Muscle of leg (tissue), 11 donors: ENCODE measurements around the gene TOP2A. TPM values are rescaled to one million over a fixed set of nuclear protein-coding genes. Genes with fewer than 3 reads are reported as not detected.
A peak's percentile ranks its signal among the peaks of the same experiment; 100 is the strongest.

Source experiments
- DNase-seq: peaks from one replicate; pipeline ENCODE4 v3.0.0; 2013
- H3K27ac ChIP-seq: one replicate; pipeline ENCODE4 v1.5.1; 2013; ENCODE audit warnings: mild to moderate bottlenecking, low read length, control low read depth
- H3K27me3 ChIP-seq: one replicate; pipeline ENCODE4 v1.6.1; 2013; ENCODE audit warnings: low read length; ENCODE audit not compliant: control insufficient read depth, insufficient read depth
- H3K36me3 ChIP-seq: one replicate; pipeline ENCODE4 v1.6.1; 2013; ENCODE audit warnings: low read length; ENCODE audit not compliant: control insufficient read depth, insufficient read depth
- H3K4me1 ChIP-seq: one replicate; pipeline ENCODE4 v1.6.1; 2013; ENCODE audit warnings: low read length; ENCODE audit not compliant: control insufficient read depth, insufficient read depth
- H3K4me3 ChIP-seq: one replicate; pipeline ENCODE4 v1.5.1; 2013; ENCODE audit warnings: low read length, control low read depth
- H3K9me3 ChIP-seq: replicated peaks from 2 replicates; pipeline ENCODE4 v1.6.1; 2013; ENCODE audit warnings: low read depth, low read length; ENCODE audit not compliant: control insufficient read depth
- WGBS: methylation state at CpG from one replicate; pipeline ENCODE4 v1.1.5; 2013; ENCODE audit warnings: missing lambda C conversion rate; ENCODE audit not compliant: insufficient coverage; 5-methylcytosine and 5-hydroxymethylcytosine counted together
- polyA plus RNA-seq, 8 donors: library from polyadenylated mRNA; unstranded; fragments of 120-200 nt; gene quantifications; one replicate each; pipeline versions ENCODE4 v1.2.1 to v1.2.3, GENCODE V29; 2013; ENCODE audit warnings: inconsistent platforms in 1 of 8, low replicate concordance in 1 of 8; ENCODE audit not compliant: insufficient read length in 8 of 8, insufficient read depth in 1 of 8
- total RNA-seq: library from RNA; stranded (reverse); fragments of 120-200 nt; gene quantifications from one replicate; pipeline ENCODE4 v1.2.4, GENCODE V29; 2013

The TOP2A gene
- total and polyA plus RNA-seq, 9 donors = 45.9 to 113 (median 77.9) TPM

DNA sequence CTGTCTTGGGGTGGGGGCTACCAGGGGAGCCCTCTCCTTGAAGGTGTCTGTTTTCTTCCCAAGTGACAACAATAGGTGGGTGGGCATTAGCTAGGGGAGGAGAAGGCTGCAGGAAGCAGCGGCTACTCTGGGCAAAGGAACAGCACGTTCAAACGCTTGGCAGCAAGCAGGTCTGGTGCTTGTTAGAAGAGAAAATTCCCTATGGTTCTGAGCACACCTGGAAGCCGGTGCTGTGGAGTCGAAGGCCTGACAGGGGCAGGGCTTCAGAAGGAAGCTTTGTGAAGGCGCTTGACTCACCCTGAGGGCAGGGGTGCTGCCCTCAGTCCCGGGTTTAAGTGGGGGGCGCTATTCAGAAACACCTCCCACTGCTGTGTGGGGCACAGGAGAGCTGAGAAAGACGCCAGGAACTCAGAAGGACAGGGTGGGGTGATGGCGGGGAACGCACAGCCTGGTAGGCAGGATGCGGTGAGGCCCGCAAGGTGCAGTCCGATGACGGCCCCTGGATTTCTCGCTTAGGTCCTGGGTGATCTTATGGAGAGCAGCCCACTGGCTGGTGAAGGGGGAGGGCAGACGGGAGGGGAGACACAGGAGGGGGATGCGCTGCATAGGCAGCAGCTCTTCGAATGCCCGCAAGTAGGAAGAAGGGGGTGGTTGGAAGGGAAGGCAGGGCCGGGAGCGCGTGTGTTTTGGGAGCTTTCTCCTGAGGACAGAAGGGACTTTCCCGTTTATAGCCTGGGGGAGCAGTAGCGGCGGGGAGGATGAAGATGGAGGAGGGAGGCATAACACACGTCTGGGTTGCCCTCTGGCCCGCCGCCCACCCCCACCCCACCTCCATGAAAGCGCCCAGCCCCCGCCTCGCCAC, 56.4 kb downstream of the TOP2A start:
- Histone ChIP-seq H3K4me3 (no peak overlapping the region), H3K27me3 (peaks cover 37% of the 10 kb centered on the region), H3K36me3 (peaks cover 11% of the 10 kb centered on the region), H3K9me3 (no peaks in the 10 kb centered on the region), H3K27ac (no peak overlapping the region), H3K4me1 (peaks cover 33% of the 10 kb centered on the region)
- 53% methylated on average over 23 of the region's 32 CpGs for WGBS
- DNase-seq = no peak

DNA sequence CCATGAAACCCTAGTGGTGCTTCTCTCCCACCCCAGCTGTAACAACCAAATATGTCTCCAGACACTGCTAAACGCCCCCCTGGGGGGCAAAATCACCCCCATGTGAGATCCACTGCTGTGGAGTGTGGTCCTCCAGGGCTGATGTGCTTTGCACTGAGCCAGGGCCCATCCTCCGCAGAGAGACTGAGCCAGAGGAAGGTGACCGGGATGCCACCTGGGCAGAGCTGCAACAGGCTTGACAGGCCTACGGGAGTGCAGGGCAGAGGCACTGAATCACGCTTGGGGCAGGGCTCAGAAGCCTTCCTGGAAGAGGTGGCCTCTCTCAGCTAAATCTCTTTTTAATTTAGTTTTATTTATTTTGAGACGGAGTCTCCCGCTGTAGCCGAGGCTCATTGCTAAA, 57.6 kb downstream of the TOP2A start:
- peaks cover 45% of the 10 kb centered on the region for H3K4me1 ChIP-seq
- WGBS = 85% methylated on average over 4 of the region's 8 CpGs
- no peak for DNase-seq

DNA sequence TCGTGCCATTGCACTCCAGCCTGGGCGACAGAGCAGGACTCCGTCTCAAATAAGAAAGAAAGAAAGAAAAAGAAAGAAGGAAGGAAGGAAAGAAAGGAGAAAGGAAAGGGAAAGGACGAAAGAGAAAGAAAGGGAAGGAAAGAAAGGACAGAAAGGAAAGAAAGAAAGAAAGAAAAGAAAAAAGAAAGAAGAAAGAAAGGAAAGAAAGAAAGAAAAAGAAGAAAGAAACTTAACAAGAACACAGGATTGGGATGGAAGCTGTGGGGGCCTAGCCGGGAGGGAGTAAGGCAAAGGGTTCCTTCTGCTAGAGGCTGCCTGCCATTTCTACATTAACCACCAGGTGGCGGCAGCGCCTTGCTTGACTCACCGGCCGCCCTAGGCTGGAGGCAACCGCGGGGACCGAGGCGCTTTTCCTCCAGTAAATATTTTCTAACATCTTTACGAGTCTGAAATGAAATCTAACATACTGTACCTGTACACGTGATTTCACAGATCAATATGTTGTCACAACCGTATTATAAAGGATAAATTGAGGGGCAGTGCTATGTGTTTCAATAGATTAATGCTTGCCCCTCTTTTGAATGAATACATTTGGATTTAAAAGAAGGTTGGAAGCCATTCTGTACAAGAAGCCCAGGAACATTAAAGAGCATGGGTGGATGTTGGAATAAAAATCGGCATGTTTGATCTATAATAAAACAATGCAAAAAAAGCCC, 59.2 kb downstream of the TOP2A start:
- Histone ChIP-seq H3K4me3 (no peak overlapping the region), H3K27ac (no peak overlapping the region), H3K4me1 (peaks cover 45% of the 10 kb centered on the region), H3K27me3 (peaks cover 23% of the 10 kb centered on the region), H3K9me3 (no peaks in the 10 kb centered on the region), H3K36me3 (peaks cover 40% of the 10 kb centered on the region)
- 31% methylated on average over 4 of the region's 17 CpGs for WGBS
- DNase-seq = peak; percentile 94

More for the DNA sequence above, 57.6 kb downstream of the TOP2A start:
- Histone ChIP-seq H3K27ac (no peak overlapping the region), H3K27me3 (peaks cover 37% of the 10 kb centered on the region), H3K36me3 (peaks cover 24% of the 10 kb centered on the region), H3K4me3 (no peak overlapping the region), H3K9me3 (no peaks in the 10 kb centered on the region)

DNA sequence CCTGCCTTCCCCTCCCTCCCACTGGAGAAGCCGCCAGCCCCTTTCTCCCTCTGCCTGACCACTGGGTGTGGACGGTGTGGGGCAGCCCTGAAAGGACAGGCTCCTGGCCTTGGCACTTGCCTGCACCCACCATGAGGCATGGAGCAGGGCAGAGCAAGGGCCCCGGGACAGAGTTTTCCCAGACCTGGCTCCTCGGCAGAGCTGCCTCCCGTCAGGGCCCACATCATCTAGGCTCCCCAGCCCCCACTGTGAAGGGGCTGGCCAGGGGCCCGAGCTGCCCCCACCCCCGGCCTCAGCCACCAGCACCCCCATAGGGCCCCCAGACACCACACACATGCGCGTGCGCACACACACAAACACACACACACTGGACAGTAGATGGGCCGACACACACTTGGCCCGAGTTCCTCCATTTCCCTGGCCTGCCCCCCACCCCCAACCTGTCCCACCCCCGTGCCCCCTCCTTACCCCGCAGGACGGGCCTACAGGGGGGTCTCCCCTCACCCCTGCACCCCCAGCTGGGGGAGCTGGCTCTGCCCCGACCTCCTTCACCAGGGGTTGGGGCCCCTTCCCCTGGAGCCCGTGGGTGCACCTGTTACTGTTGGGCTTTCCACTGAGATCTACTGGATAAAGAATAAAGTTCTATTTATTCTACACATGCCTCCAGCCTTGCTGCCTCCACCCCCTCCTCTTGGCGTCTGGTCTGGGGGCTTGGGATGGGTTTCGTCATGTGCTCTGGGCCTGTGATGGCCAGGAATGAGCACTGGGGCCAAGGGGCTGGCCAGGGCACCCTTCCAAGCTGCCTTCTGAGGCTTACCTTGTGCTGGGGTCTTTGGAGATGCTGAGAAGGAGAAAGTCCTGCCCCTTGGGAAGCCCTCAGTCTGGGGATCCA, 60.5 kb downstream of the TOP2A start:
- Histone ChIP-seq H3K27ac (peak overlapping the region; percentile 71), H3K27me3 (peaks cover 18% of the 10 kb centered on the region), H3K4me3 (no peak overlapping the region), H3K36me3 (peaks cover 52% of the 10 kb centered on the region), H3K9me3 (no peaks in the 10 kb centered on the region), H3K4me1 (peaks cover 47% of the 10 kb centered on the region)
- 22% methylated on average over 4 of the region's 19 CpGs for WGBS
- DNase-seq = peak; percentile 52

DNA sequence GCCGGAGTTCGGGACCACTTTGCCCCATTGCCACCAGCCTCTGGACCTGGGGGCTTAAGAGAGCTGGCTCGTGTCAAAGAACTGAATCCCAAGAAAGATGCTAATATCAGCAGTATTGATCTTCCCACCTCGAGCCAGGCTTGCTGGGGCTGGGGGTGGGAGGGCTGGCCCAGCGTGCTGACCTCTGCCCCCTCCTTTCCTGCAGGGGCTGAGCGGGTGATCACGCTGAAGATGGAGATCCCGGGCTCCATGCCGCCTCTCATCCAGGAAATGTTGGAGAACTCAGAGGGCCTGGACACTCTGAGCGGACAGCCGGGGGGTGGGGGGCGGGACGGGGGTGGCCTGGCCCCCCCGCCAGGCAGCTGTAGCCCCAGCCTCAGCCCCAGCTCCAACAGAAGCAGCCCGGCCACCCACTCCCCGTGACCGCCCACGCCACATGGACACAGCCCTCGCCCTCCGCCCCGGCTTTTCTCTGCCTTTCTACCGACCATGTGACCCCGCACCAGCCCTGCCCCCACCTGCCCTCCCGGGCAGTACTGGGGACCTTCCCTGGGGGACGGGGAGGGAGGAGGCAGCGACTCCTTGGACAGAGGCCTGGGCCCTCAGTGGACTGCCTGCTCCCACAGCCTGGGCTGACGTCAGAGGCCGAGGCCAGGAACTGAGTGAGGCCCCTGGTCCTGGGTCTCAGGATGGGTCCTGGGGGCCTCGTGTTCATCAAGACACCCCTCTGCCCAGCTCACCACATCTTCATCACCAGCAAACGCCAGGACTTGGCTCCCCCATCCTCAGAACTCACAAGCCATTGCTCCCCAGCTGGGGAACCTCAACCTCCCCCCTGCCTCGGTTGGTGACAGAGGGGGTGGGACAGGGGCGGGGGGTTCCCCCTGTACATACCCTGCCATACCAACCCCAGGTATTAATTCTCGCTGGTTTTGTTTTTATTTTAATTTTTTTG, 61.6 kb downstream of the TOP2A start:
- Histone ChIP-seq H3K36me3 (peaks cover 63% of the 10 kb centered on the region), H3K27me3 (peaks cover 8% of the 10 kb centered on the region), H3K27ac (peak overlapping the region; percentile 47), H3K4me1 (peaks cover 57% of the 10 kb centered on the region), H3K9me3 (no peaks in the 10 kb centered on the region), H3K4me3 (no peak overlapping the region)
- DNase-seq = peak; percentile 54
- WGBS = 36% methylated on average over 23 of the region's 33 CpGs

DNA sequence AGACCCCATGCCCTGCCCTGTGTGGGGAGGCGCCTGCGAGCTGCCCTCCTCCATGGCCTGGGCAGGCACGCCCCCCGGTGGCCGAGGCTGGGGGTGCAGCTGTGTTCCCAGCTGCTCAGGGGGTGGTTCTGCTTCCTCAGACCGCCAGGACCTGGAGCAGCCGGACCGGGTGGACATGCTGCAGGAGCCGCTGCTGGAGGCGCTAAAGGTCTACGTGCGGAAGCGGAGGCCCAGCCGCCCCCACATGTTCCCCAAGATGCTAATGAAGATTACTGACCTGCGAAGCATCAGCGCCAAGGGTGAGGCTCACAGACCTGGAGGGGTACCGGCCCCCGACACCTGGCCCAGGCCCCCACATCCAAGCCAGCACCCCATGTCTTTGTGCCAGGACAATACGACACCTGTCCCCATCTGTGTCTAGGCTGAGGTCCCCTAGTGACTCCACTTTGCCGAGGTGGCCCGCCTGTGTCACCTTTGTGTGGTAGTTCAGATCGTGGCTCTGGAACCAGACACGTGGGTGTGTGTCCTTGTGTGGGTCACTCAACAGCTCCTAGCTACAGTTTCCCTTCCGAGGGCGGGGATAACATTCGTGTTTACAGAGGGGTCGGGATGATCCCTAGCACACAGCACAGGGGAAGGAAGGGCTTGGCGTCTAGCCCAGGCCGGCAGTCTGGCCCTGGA, 62.4 kb downstream of the TOP2A start:
- DNase-seq = peak; percentile 77
- Histone ChIP-seq H3K4me3 (no peak overlapping the region), H3K9me3 (no peaks in the 10 kb centered on the region), H3K4me1 (peaks cover 65% of the 10 kb centered on the region), H3K27me3 (peaks cover 3% of the 10 kb centered on the region), H3K27ac (peak overlapping the region; percentile 45), H3K36me3 (peaks cover 70% of the 10 kb centered on the region)
- WGBS = 38% methylated on average over 18 of the region's 29 CpGs

DNA sequence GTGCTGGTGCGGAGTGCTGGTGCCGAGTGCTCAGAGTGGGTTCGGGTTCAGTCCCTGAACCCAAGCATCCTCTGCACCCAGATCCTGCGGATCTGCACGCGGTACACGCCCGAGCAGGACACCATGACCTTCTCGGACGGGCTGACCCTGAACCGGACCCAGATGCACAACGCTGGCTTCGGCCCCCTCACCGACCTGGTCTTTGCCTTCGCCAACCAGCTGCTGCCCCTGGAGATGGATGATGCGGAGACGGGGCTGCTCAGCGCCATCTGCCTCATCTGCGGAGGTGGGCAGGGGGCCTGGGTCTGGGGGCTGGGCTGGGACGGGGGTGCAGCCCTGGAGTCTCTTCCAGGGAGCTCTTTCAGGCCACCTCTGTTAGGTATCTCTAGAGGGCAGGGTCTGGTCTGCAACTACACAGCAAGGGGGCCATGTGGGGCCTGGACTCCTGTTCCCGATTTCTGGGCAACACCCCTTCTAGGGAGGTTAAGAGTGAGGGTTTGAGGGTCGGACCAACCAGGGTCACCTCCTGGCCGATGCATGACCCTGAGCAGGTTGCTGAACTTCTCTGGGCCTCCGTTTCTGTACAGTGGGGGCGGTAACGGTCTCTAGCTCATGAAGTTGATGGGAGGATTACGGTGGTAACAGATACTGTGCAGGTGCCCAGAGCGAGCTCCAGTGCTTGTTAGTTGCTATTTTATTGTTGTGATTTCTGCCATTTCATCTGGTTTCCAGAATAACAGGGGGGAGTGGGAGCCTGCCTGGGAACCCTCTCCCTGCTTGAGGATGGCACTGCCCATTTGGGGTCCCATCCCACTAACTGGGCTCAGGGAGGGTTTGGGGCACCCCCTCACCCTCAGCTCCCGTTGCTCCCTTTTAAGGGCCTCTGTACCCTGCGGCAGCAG, 63.2 kb downstream of the TOP2A start:
- H3K27ac ChIP-seq = peak overlapping the region; percentile 45
- DNase-seq = peak; percentile 36
- WGBS = 65% methylated on average over 27 of the region's 30 CpGs
- no peak overlapping the region for H3K4me3 ChIP-seq
- peaks cover 78% of the 10 kb centered on the region for H3K36me3 ChIP-seq
- H3K27me3 ChIP-seq = no peaks in the 10 kb centered on the region
- no peaks in the 10 kb centered on the region for H3K9me3 ChIP-seq
- peaks cover 73% of the 10 kb centered on the region for H3K4me1 ChIP-seq

DNA sequence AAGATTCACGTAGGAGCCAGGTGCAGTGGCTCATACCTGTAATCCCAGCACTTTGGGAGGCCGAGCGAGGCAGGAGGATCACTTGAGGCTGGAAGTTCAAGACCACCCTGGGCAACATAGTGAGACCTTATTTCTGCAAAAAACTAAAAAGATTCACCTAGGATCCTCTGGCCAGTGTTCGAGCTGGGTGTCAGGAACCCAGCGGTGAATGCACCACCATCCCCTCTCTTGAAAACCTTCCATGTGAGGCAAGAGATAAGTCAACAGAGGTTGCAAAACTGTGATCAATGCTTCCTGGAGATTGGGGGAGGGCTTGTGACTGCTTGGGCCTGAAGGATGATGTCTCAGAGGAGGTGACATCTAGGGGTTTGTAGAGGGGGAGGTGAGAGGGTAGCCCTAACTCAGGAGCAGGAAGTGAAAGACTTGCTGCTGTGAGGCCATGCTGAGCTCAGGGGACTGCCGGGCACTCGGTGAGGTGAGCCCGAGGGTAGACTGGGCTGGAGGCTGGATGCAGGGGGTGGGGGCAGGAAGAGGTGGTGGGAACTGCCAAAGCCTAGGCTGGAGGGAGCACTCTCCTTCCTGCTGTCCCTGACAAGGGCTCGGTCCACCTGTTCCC, 64.8 kb downstream of the TOP2A start:
- peaks cover 88% of the 10 kb centered on the region for H3K4me1 ChIP-seq
- DNase-seq = no peak
- peaks cover 93% of the 10 kb centered on the region for H3K36me3 ChIP-seq
- H3K27ac ChIP-seq = no peak overlapping the region
- H3K27me3 ChIP-seq = no peaks in the 10 kb centered on the region
- no peaks in the 10 kb centered on the region for H3K9me3 ChIP-seq
- H3K4me3 ChIP-seq = no peak overlapping the region
- WGBS = 60% methylated on average over 6 of the region's 9 CpGs
